ENCODE data around the gene GLG1. TPM values are rescaled to one million over a fixed set of nuclear protein-coding genes. Genes with fewer than 3 reads are reported as not detected.
A peak's percentile ranks its signal among the peaks of the same experiment; 100 is the strongest.

The GLG1 gene
- total RNA-seq, 1 donor: 119 TPM

GRCh38 chr16:74608944-74609343, 2.0 kb upstream of the GLG1 start:
- TF ChIP-seq, protein P1, sequence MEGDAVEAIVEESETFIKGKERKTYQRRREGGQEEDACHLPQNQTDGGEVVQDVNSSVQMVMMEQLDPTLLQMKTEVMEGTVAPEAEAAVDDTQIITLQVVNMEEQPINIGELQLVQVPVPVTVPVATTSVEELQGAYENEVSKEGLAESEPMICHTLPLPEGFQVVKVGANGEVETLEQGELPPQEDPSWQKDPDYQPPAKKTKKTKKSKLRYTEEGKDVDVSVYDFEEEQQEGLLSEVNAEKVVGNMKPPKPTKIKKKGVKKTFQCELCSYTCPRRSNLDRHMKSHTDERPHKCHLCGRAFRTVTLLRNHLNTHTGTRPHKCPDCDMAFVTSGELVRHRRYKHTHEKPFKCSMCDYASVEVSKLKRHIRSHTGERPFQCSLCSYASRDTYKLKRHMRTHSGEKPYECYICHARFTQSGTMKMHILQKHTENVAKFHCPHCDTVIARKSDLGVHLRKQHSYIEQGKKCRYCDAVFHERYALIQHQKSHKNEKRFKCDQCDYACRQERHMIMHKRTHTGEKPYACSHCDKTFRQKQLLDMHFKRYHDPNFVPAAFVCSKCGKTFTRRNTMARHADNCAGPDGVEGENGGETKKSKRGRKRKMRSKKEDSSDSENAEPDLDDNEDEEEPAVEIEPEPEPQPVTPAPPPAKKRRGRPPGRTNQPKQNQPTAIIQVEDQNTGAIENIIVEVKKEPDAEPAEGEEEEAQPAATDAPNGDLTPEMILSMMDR (IDR thresholded peaks at IDR 0.05; ENCODE audit: insufficient read depth, low read length): no peak
- DNase-seq (ENCODE audit: low read depth): no peak
- no peak overlapping the region for H3K4me3 ChIP-seq (ENCODE audit: low read depth, low read length)

DNA sequence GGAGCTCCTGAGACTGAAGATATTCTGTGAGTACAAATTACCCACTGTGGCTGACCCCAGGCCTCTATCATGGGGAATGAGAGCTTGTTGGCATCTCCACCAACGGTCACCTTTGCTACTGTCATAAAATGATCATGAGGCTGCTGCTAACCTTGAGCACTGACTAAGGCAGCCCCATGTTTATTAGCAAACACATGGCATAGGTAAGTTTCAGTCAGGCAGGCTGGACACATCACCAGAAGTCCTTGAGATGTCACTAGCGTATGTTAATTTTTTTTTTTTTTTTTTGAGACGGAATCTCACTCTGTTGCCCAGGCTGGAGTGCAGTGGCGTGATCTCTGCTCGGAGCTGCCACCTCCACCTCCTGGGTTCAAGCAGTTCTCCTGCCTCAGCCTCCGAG, 1.5 kb upstream of the GLG1 start:
- no peak overlapping the region for H3K4me3 ChIP-seq (ENCODE audit: low read depth, low read length)
- no peak for DNase-seq (ENCODE audit: low read depth)
- TF ChIP-seq, protein P1 (IDR thresholded peaks at IDR 0.05; ENCODE audit: insufficient read depth, low read length): no peak

DNA sequence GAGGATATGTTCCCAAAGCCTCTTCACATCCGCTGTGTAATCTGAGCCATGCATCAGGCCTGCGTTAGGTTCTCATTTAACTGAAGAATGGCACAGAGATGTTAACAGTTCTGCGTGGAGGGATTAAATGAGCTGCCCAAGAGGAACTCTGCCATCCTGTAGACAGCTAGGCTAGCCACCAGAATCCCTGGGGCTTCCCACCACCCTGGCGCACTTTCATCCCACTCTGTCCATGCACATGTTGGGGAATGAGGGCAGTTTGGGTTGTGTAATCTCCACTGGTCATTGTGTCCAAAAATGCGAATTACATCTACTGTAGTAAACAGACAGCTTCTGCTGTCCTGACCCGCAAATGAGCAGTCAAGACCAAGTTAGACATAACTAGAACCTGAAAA, 1.0 kb upstream of the GLG1 start:
- no peak overlapping the region for H3K4me3 ChIP-seq (ENCODE audit: low read depth, low read length)
- peak; percentile 26 for DNase-seq (ENCODE audit: low read depth)
- TF ChIP-seq, protein P1 (IDR thresholded peaks at IDR 0.05; ENCODE audit: insufficient read depth, low read length): no peak

- TF ChIP-seq, protein P1 (IDR thresholded peaks at IDR 0.05; ENCODE audit: insufficient read depth, low read length): no peak
- DNase-seq (ENCODE audit: low read depth): no peak
- H3K4me3 ChIP-seq (ENCODE audit: low read depth, low read length): peak overlapping the region; percentile 92
Observed at GRCh38 chr16:74607310-74607961, 522 bp upstream of the GLG1 start.

DNA sequence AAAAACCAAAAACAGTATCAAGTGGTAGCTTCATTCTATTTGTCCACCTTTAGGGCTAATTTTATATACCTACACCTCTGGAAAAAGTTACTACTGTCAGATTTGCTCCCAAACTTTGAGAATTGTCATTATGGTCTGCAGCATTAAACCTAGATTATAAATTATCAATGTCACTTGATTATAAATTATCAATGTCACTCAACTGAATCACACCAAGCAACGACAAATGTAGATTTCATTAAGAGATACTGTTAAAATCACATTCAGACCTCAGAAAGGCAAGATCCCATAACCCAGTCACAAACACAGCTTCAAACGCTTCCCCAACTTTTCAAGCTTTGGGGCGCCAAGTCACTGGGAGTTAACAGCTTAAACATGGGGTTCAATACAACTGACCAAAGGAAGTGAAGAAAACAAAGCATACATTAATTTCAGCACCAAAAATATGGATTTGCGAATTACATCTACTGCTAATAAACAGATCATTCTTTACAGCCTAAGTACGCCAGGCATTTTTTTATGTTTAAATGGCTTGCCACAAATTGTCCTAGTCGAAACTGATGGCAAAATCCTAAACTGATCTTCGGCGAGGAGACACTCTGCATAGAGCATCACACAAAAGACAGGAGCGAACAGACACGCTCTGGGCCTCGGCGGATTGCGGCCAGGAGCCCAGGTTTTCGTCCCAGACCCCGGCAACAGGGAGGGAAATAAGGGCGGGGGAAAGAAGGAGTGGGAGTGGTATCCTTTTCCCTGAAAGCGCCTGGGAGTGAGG, 981 bp downstream of the GLG1 start:
- TF ChIP-seq, protein P1 (IDR thresholded peaks at IDR 0.05; ENCODE audit: insufficient read depth, low read length): no peak
- H3K4me3 ChIP-seq (ENCODE audit: low read depth, low read length): peak overlapping the region; percentile 92
- peak; percentile 23 for DNase-seq (ENCODE audit: low read depth)

DNA sequence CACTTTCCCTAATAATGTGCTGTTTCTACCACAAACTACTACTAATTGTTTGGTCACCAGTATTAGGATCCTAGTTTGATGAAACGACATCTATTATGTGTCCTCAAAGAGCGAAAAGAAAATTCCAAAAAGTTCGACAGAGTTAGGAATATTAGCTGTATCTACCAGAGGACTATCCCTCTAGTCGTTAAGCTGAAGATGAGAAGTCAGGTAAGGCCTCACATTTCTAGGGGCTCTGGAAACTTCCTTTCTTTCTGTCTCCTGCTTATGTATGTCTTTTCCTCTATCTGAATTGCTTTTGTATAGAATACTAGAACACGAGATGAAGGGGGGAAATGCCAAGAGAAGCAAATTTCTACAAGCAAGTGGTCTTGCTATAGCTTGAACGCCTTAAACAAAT, 1.6 kb downstream of the GLG1 start:
- DNase-seq (ENCODE audit: low read depth): peak; percentile 13
- TF ChIP-seq, protein P1 (IDR thresholded peaks at IDR 0.05; ENCODE audit: insufficient read depth, low read length): no peak
- peak overlapping the region; percentile 92 for H3K4me3 ChIP-seq (ENCODE audit: low read depth, low read length)
